VCaP (cell line): ENCODE results near the gene SLC9A8.
A peak's percentile ranks its signal among the peaks of the same experiment; 100 is the strongest.

Source experiments
- H3K27ac ChIP-seq: fragments of 450-650 bp; 2 replicates; pipeline ENCODE4 v1.5.1; 2017
- CTCF ChIP-seq: fragments of 450-650 bp; conservative IDR thresholded peaks from 2 replicates; pipeline ENCODE4 v1.5.1; 2017; ENCODE audit warnings: mild to moderate bottlenecking, moderate library complexity

Gene SLC9A8

DNA sequence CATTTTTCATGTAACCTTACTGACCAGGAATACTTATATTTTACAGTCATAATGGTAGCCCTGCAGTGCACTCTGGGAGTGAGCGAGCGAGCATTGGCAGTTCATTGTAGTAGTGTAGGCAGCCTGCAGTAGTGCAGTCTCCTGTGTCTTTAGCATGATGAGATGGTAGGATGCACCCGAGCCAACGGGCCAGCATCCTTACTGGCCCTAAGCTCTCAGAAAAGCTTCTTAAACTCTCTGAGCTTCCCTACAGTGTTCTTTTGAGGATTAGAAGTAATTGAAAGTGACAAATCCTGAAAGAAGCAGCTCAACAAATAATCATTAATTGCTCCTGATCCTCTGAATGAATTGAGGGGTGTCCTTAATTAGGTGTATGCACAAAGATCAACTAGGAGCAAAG lies 20.9 kb downstream of the SLC9A8 start:
- H3K27ac ChIP-seq: peak overlapping the region; percentile 80

GRCh38 chr20:49835031-49835430 lies 22.4 kb downstream of the SLC9A8 start:
- no peak for TF ChIP-seq CTCF
- H3K27ac ChIP-seq: no peak overlapping the region

More for the DNA sequence above, 20.9 kb downstream of the SLC9A8 start:
- no peak for TF ChIP-seq CTCF

GRCh38 chr20:49838546-49838945 lies 25.9 kb downstream of the SLC9A8 start:
- no peak overlapping the region for H3K27ac ChIP-seq
- TF ChIP-seq CTCF: no peak

DNA sequence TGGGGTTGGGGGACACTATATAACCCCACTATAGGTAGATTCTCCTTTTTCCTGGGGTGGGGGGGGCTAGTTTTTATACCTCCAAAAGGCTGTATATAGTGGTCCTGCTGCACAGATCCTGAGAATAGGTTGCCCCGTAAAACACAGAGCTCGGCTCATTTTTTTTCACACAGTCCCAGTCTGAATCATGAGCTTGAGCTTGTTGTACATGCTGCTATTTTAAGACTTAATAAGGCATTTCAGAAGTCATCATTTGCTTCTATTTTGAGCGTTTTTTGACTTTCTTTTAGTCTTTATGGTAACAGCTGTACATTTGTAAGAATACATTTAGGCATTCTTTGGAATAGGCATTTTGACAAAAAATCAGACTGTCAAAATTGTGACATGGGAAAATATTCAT lies 30.5 kb downstream of the SLC9A8 start:
- TF ChIP-seq CTCF: no peak
- H3K27ac ChIP-seq: no peak overlapping the region

DNA sequence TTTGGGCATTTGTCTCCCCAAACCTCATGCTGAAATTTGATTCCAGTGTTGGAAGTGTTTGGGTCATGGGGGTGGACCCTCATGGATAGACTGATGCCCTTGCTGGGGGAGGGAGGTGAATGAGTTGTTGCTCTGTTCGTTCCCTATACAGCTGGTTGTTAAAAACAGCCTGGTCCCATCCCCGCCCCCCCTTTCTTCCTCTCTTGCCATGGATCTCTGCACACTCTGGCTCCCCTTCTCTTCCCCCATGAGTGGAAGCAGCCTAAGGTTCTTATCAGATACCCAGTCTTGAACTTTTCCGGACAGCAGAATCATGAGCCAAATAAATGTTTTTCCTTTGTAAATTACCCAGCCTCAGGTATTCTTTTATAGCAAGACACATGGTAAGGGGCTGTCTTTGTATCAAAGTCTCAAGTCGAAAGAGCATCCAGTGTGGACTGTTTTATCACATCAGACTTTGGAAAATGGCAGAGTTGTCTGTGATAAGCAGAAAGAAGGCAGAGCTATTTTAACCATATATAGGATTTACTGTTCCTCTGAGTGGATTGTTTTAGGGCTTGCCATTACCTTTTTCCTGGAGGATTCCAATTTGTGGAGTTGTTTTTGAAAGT lies 31.2 kb downstream of the SLC9A8 start:
- H3K27ac ChIP-seq: no peak overlapping the region
- no peak for TF ChIP-seq CTCF

- H3K27ac ChIP-seq: no peak overlapping the region
- TF ChIP-seq CTCF: no peak
Observed at GRCh38 chr20:49845060-49845459, 32.4 kb downstream of the SLC9A8 start.

DNA sequence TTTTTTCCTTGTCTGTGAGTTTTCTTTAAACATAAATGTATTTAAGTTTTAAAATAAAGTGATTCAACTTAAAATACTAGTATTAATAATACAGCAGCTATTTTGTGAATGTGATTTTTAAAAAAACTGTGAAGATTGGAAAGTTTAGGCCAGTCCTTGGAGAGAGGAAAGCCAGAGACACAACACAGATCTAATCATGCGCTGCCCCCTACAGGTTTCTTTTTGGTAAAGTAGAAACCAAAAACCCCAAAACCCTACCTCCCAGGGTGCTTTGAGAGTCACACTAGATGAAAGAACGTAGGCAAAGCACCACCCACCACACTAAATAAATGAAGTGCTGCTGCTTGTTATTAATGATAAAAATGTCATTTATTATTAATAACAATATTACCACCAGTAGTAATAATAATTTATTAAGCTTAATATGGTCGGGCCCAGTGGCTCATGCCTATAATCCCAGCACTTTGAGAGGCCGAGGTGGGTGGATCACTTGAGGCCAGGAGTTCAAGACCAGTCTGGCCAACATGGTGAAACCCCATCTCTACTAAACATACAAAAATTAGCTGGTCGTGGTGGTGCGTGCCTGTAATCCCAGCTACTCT lies 33.7 kb downstream of the SLC9A8 start:
- H3K27ac ChIP-seq: no peak overlapping the region
- peak; percentile 78 for TF ChIP-seq CTCF
